Stimulated activated naive CD4-positive, alpha-beta T cell treated with Interleukin-2 at 50 U/mL for 16 hours (primary cell): ENCODE results near the gene DMPK.
"Not testable (repeated sequence)": the region's sequence is repeated elsewhere in the genome, so short reads cannot be mapped to it uniquely, and the experiment has no call there.

Experiments used
- DNase-seq: peaks from one replicate; lab custom pipeline; 2025; lab: John Stamatoyannopoulos, UW

DMPK gene

DNA sequence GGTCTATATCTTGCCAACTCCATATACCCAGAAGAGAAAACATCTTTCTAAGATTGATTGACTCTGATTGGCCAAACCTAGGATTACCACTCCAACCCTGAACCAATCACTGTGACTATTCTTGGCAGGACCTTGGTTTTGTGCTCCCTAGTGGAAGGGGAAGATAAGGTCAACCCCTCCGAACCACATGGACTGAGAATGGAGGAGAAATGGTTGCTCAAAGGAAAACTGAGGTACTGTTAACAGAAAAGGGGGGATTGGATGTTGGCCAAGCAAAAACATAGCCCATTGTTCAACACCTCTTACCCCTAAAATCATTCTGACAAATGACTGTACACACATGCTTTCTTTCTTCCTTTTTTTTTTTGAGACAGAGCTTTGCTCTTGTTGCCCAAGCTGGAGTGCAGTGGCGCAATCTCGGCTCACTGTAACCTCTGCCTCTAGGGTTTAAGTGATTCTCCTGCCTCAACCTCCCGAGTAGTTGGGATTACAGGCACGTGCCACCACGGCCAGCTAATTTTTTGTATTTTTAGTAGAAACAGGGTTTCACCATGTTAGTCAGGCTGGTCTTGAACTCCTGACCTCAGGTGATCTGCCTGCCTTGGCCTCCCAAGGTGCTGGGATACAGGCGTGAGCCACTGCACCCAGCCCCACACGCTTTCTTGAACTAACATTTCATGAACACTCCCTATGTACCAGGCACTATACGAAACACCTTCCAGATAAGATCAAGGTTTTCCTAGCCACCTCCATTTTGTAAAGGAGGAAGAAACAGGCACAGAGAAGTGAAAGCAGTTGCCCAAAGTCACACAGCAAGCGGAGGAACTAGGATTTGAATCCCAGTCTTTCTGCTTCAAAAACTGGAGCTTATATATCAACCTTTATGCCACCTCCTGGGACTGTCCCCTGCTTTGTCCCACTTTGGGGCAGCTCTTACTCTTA is 42.5 kb downstream of the DMPK start:
- DNase-seq, result no peak

DNA sequence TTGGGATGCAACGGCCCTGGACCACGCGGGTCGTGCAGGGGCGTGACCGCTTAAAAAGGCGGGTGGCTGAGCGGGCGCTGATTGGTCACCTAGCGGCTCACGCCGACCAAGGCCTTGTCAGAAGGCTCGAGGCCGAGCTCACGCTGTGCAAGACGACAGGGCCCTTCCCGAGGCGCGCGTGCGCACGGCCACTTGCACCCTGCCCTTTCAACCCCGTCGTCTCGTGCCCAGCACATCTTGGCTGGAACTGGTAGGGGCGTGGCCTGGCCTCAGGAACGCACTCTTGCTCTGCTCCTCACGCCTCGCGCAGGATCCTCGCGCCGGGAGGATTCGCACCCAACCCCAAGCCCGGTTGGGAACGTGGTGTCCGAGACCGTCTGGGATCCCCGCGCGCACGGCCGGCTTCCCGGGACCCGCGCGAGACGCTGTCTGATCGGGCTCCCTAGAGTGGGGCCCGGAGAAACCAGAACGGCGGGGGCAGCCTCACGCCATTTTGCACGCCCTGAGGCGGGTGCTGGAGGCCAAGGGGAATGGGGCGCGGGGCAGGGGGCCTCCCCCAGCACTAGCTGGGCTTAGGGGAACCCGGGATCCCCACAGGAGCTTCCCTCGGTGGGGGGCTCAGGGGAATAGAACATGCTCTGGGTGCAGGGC is 49.0 kb downstream of the DMPK start, which contains the start of gene MEIOSIN:
MEIOSIN (plus strand) TSS at position 280 of the 651 bp plus-strand sequence. CDS start 1,938 bp downstream, outside the sequence.
- no peak for DNase-seq

DNA sequence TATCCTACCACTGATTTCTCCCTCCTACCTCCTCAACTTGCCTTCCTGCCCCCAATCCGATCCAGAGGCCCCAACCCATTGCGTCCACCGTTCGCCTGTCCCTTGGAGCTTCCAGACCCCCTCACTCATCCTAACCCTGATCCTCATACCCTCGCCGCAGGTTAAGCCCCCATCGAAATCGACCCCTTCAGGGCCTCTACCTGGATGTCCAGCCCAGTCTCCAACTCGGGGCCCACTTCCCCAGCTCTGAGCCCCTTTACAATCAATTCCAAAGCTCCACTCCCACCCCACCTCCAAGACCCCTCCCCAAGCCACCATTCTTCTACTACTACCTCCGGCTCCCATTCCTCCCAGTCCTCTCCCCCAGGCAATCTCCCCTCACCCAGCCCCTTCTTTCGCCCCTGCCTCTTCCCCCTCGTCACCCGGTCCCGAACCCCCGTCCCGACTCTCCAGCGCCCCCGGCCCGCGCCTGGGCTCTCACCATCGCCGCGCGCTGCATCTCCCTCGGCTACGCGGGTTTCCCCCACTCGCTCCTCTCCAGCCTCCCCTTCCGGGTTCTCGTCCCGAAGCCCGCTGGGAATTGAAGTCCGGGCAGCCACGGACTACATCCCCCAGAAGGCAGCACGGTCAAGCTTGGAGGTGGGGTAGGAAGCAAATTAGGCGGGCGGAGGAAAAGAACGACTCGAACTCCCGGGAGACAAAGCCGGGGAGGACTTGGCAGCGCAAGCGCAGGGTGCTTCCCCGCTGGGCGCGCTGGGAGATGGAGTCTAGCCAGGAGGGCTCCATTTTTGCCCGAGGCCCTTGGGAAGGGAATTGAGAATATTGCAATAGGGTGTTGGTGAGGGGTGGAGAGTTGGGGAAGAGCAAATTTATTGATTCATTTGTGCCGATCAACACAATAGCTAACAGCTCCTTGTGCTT is 51.7 kb downstream of the DMPK start, which contains the start of gene FBXO46:
FBXO46 (minus strand) TSS at position 529 of the 921 bp plus-strand sequence. CDS start 17,401 bp downstream, outside the sequence.
- peak; percentile 95 for DNase-seq

DNA sequence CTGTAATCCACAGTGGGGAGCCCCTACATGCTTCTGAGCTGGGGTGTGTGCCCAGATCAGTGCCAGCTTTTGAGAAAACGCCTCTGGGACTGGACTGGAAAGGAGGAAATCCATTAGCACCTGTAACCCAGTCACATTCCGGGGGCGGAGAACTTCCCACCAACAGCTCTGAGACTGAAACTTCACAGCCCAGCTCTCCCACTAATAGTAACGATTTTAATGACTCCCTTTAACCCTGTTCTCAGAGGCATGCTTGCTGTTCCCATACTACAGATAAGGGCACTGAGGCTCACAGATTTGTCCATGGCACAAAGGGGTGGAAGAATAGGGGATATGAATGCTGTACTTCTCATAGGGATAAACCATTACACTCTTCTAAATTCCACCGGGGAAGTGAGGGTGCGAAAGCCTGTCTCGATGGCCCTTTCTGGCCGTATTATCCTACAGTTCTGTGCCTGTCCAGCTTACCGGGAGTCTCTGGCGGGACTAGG is 52.4 kb downstream of the DMPK start:
- peak; percentile 11 for DNase-seq

DNA sequence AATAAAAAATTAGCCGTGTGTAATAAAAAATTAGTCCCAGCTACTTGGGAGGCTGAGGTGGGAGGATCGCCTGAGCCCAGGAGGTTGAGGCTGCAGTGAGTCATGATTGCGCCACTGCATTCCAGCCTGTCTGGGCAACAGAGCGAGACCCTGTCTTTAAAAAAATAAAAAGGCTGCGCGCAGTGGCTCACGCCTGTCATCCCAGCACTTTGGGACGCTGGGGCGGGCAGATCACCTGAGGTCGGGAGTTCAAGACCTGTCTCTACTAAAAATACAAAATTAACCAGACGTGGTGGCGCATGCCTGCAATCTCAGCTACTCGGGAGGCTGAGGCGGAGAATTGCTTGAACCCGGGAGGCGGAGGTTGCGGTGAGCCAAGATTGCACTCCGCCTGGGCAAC is 53.6 kb downstream of the DMPK start:
- not testable (repeated sequence) for DNase-seq

DNA sequence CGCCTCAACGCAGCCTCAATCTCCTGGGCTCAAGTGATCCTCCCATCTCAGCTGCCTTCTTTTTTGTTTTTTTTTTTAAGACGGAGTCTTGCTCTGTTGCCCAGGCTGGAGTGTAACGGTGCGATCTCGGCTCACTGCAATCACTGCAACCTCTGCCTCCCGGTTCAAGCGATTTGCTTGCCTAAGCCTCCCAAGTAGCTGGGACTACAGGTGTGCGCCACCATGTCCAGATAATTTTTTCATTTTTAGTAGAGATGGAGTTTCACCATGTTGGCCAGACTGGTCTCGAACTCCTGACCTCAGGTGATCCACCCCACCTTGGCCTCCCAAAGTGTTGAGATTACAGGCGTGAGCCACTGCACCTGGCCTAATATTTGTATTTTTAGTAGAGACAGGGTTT is 62.2 kb downstream of the DMPK start:
- not testable (repeated sequence) for DNase-seq
